ENCODE data around the gene PRSS53. TPM values are rescaled to one million over a fixed set of nuclear protein-coding genes. Genes with fewer than 3 reads are reported as not detected.

Gene PRSS53
- total RNA-seq, 6 donors from 2014 or later = 0.91 to 8.4 (median 3.0) TPM

- TF ChIP-seq POLR2AphosphoS5 (IDR thresholded peaks at IDR 0.05) = no peak
- TF ChIP-seq EP300 (IDR thresholded peaks at IDR 0.05) = no peak
- TF ChIP-seq, protein P1, sequence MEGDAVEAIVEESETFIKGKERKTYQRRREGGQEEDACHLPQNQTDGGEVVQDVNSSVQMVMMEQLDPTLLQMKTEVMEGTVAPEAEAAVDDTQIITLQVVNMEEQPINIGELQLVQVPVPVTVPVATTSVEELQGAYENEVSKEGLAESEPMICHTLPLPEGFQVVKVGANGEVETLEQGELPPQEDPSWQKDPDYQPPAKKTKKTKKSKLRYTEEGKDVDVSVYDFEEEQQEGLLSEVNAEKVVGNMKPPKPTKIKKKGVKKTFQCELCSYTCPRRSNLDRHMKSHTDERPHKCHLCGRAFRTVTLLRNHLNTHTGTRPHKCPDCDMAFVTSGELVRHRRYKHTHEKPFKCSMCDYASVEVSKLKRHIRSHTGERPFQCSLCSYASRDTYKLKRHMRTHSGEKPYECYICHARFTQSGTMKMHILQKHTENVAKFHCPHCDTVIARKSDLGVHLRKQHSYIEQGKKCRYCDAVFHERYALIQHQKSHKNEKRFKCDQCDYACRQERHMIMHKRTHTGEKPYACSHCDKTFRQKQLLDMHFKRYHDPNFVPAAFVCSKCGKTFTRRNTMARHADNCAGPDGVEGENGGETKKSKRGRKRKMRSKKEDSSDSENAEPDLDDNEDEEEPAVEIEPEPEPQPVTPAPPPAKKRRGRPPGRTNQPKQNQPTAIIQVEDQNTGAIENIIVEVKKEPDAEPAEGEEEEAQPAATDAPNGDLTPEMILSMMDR (IDR thresholded peaks at IDR 0.05) = no peak
- TF ChIP-seq POLR2A (IDR thresholded peaks at IDR 0.05) = no peak
- Histone ChIP-seq H3K4me3 (no peak overlapping the region), H3K9me3 (no peaks in the 10 kb centered on the region), H3K4me1 (peaks cover 21 to 53% (median 25%) of the 10 kb centered on the region in 4 donors), H3K27ac (peak overlapping the region; percentile 60 to 84 (median 66)), H3K27me3 (no peaks in the 10 kb centered on the region), H3K36me3 (peaks cover 11 to 39% (median 30%) of the 10 kb centered on the region in 4 donors)
- DNase-seq (peak in 1 of 2 donors; percentile 65), ATAC-seq (ENCODE audit: low FRiP score in 2 of 2) (no peak)
- 59 to 70% methylated on average over 5 of the region's 5 CpGs for WGBS, 2 donors
Observed at GRCh38 chr16:31113121-31114120, 24.7 kb upstream of the PRSS53 start.

DNA sequence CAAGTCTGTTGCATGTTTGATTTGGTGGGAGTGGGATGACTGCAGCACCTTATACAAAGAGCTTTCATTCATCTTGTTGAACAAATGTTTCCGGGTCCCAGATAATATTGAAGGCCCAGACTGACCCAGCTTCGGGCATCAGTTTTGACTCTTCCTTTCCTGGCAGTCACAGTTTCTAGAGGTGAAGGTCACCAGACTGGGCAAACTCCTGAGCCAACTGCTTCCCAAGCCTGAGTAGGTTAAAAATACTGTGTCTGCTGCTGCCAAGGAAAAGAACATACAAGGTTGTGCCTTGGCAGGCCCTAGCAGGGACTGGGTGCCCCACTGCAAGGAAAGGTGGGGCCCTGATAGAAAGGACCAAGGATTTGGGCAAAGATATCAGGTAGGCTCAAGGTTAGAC lies 24.0 kb upstream of the PRSS53 start:
- DNase-seq (no peak), ATAC-seq (ENCODE audit: low FRiP score in 2 of 2) (no peak)
- Histone ChIP-seq H3K27me3 (no peaks in the 10 kb centered on the region), H3K9me3 (no peaks in the 10 kb centered on the region), H3K4me3 (no peak overlapping the region), H3K27ac (peak overlapping the region; percentile 60 to 84 (median 66)), H3K36me3 (peaks cover 11 to 39% (median 30%) of the 10 kb centered on the region in 4 donors), H3K4me1 (peaks cover 16 to 54% (median 23%) of the 10 kb centered on the region in 4 donors)
- TF ChIP-seq POLR2A (IDR thresholded peaks at IDR 0.05) (no peak), POLR2AphosphoS5 (IDR thresholded peaks at IDR 0.05) (no peak), EP300 (IDR thresholded peaks at IDR 0.05) (no peak)
- TF ChIP-seq, protein P1 (IDR thresholded peaks at IDR 0.05) = no peak
- WGBS, 2 donors = 91 to 93% methylated on average over 2 of the region's 2 CpGs

- H3K4me1 ChIP-seq = peaks cover 16 to 54% (median 23%) of the 10 kb centered on the region in 4 donors
- peak overlapping the region in 1 of 4 donors; percentile 64 for H3K27ac ChIP-seq
- H3K36me3 ChIP-seq = peaks cover 11 to 39% (median 30%) of the 10 kb centered on the region in 4 donors
- WGBS, 2 donors = 83 to 96% methylated on average over 12 to 15 of the region's 23 CpGs
- peak in 1 of 2 donors; percentile 79 for DNase-seq
- no peaks in the 10 kb centered on the region for H3K9me3 ChIP-seq
- ATAC-seq (ENCODE audit: low FRiP score in 2 of 2) = no peak
- no peak for TF ChIP-seq EP300 (IDR thresholded peaks at IDR 0.05)
- TF ChIP-seq, protein P1 (IDR thresholded peaks at IDR 0.05) = no peak
- no peak for TF ChIP-seq POLR2AphosphoS5 (IDR thresholded peaks at IDR 0.05)
- TF ChIP-seq POLR2A (IDR thresholded peaks at IDR 0.05) = no peak
- no peak overlapping the region for H3K4me3 ChIP-seq
- H3K27me3 ChIP-seq = no peaks in the 10 kb centered on the region
Observed at GRCh38 chr16:31111881-31112466, 23.2 kb upstream of the PRSS53 start.

DNA sequence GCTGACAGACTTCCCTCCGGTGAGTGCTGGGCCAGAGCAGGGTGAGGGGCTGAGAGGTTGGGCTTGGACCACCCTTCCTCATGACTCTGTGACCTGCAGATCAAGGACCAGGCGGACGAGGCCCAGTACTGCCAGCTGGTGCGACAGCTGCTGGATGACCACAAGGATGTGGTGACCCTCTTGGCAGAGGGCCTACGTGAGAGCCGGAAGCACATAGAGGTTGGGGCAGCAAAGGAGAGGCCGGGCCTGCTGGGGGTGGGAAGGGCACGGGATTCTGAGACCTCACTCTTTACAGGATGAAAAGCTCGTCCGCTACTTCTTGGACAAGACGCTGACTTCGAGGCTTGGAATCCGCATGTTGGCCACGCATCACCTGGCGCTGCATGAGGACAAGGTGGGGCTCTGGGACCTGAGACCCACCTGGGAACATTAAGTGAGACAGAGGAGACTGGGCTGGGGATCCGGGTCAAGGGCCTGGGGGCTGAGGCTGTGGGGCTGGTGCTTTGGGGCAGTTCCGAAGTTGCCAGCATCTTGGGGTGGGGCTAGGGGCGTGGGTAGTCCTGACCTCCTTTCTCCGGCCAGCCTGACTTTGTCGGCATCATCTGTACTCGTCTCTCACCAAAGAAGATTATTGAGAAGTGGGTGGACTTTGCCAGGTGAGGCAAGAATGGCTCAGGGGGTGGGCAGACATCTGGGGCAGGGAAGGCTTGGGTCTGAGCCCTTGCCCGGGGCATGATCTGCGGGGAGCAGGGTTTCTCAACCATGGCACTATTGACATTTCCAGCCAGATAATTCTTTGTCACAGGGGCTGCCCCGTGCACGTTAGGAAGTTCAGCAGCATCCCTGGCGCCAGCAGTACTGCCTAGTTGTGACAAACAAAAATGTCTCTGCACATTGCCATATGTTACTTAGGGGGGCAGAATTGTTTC lies 21.6 kb upstream of the PRSS53 start:
- ATAC-seq (ENCODE audit: low FRiP score in 2 of 2) = no peak
- peaks cover 15 to 53% (median 28%) of the 10 kb centered on the region in 4 donors for H3K4me1 ChIP-seq
- WGBS, 2 donors = 87 to 89% methylated on average over 25 to 26 of the region's 26 CpGs
- no peaks in the 10 kb centered on the region for H3K27me3 ChIP-seq
- DNase-seq = no peak
- peaks cover 11 to 39% (median 30%) of the 10 kb centered on the region in 4 donors for H3K36me3 ChIP-seq
- TF ChIP-seq POLR2AphosphoS5 (IDR thresholded peaks at IDR 0.05) = no peak
- H3K9me3 ChIP-seq = no peaks in the 10 kb centered on the region
- H3K27ac ChIP-seq = no peak overlapping the region
- no peak overlapping the region for H3K4me3 ChIP-seq

Measured in upper lobe of left lung (tissue), 6 donors.